HT1080 (cell line): ENCODE results near the gene CASP10. TPM values are rescaled to one million over a fixed set of nuclear protein-coding genes. Genes with fewer than 3 reads are reported as not detected.

ENCODE experiments used
- DNase-seq: peaks from one replicate; pipeline ENCODE4 v3.0.0-alpha.2; 2015; ENCODE audit warnings: low read depth
- total RNA-seq: library from RNA; depleted of rRNA; stranded (reverse); fragments of >200 nt; shearing (Covaris generic); gene quantifications from 2 replicates; pipeline ENCODE4 v1.2.3, GENCODE V29; 2014

CASP10 gene
- total RNA-seq, 1 experiment from 2014 or later: 1.5 TPM

DNA sequence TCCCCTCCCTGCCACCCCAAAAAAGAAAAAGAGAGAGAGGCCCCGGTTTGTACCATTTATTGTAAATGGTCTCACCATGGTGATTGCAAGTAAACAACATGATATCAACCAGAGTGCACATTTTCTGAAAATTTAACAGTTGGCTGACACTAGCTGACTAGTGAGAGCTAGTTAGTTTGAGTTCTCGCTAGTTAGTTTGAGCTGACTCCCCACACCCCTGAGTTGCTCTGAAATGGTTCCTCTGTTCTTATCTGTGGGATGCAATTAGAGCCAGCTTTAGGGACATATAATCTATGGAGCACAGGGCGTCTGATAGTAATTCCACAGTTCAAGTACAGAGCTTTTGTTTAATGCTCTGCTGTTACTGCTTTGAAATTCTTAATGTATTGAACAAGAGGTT, 13.1 kb downstream of the CASP10 start:
- DNase-seq: no peak

DNA sequence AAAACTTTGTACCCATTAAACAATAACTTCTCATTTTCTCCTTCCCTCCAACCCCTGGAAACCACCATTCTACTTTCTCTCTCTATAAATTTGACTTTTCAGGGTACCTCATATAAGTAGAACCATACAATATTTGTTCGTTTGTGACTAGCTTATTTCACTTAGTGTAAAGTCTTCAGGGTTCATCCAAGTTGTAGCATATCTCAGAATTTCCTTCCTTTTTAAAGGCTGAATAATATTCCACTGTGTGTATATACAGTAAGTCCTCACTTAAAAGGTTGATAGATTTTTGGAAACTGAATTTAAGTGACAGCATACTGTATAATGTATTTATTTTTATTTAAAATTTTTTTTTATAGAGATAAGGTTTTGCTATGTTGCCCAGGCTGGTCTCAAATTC, 13.9 kb downstream of the CASP10 start:
- DNase-seq: no peak

- no peak for DNase-seq
Observed at GRCh38 chr2:201197781-201198180, 14.8 kb downstream of the CASP10 start.

DNA sequence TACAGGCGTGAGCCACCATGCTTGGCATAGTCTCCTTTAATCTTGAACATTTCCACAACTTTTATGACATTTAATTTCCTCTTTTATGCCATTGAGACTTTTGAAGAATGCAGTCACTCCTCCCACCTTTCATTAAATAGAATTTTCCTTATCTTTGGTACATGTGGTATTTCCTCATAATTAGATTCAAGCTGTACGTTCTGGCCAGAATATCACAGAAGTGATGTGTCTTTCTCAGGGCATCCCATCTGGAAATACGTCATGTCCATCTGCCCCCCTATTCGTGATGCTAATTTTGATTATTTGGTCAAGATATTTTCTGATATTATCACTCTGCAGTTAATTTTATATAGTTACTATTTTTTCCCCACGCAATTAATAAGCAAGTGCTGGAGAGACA, 16.9 kb downstream of the CASP10 start:
- no peak for DNase-seq

DNA sequence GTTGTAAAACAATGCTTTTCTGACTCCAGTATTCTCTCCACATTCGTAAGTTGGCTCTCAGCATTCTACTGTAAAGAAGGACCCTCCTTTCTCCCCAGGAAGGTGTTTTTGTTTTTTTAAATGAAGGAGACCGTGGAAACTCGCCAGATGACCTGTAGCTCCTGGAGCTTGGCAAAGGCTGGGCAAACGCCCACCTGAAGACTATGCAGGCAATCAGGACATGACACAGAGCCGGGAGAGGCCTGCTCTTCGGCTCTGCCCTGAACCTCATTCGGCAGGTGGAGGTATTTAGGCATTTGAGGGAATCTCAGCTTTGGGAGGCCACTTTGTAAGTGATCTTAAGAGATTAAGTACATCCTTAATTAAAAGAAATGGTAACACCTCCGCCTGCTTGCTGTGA, 17.4 kb downstream of the CASP10 start:
- DNase-seq: no peak

DNA sequence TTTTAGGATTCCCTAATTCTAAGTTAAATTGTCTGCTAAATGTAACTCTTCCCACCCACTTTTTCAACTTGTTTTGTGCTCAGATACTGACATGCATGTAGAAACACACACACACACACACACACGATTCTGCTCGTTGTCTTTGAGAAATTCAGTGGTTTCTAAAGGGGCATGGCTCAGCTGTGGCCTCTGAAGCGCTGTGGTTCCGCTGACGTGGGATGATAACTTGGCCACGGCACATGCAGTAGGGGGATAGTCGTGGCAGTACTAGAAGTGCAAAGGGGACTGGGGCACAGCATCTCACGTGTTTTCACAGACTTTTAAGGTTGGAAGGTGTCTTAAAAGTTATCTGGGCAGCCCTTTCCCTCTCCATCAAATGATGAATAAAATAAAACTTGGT, 18.4 kb downstream of the CASP10 start:
- no peak for DNase-seq

DNA sequence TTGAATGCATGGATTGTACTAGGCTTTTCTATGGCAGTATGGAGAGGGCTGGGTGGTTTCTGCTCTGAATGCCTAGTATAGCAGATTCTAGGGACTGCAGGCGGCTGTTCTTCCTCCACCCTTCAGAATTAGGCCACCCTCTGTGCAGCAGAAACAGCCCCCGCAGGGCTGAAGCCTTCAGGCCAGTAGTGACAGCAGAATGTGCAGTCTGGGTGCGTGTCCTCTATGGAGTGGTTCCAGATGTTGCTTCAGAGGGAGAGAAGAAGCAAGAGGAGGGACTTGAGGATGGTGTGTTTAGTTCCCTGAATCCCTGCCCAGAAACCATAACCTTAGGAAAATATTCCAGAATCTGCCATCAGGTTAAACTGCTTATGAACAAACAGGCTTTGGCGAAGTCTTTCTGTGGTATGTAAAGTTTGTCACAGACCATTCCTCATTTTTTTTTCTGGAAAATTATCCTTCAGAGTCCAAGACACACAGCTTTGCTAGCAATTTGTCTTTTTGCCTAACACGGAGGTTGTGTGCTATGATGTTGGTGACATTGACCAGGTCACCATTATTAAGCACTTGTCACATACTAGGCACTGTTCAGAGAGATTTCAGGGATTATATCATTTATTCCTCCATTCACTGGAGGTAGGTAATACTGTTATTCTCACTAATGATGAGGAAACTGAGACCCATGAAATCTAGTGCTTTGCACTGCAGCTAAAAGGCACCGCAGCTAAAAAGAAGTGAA, 21.1 kb downstream of the CASP10 start:
- no peak for DNase-seq

- DNase-seq: no peak
Observed at GRCh38 chr2:201204655-201205514, 21.9 kb downstream of the CASP10 start.

- DNase-seq: no peak
Observed at GRCh38 chr2:201205515-201205849, 22.5 kb downstream of the CASP10 start.

- no peak for DNase-seq
Observed at GRCh38 chr2:201208563-201209252, 25.8 kb downstream of the CASP10 start.

- DNase-seq: no peak
Observed at GRCh38 chr2:201215963-201216362, 33.0 kb downstream of the CASP10 start.

DNA sequence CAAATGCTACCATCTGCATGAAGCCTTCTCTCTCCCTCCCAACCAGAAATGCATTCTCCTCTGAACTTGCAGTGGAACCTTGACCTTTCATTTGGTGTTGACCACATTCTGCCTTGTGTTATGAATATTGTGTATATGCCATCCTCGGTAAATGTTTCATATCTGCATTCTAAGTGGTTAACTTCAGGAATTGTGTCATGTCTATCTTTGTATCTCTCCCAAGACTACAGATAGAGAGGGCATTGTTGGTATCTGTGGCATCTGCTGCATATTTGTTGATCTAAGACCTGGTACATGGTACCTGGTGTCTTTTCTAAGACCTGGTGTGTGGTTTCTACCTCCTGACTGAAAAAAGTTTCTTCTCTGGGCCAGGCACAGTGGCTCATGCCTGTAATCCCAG, 34.0 kb downstream of the CASP10 start:
- no peak for DNase-seq

GRCh38 chr2:201218780-201219179, 35.8 kb downstream of the CASP10 start:
- DNase-seq: peak; percentile 56

DNA sequence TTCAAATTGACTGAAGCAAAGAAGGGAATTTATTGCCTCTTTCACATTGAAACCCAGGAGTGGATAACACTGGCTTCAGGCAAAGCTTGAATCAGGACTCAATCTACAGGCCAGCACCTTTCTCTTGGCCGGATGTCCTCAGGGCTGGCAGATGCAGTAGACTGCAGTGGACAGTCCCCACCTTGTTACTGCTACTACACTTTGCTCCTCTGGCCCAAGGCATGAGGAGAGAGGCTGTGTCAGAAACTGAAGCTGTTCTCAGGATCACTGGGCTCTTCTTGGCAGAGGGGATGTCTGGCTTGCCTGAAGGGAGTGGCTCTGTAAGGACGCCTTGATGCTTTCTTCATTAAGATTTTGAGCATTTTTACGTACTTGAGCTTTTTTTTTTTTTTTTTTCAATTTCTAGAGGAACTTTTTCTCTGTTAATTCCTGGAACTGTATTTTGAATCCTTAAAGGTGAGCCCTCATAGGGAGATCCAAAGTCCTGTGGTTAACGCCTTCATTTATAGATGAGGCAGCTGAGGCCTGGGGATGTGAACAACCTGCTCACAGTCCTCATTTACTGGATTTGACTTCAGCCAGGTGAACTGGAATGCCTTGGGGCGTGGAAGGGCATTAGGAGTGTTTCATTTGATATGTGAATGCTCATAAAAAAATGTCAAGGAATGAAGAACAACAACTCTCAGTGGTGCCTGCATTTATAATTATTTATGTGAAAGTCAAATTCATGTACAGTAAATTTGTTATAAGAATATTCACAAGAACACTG, 36.6 kb downstream of the CASP10 start:
- no peak for DNase-seq

- no peak for DNase-seq
Observed at GRCh38 chr2:201220102-201220570, 37.2 kb downstream of the CASP10 start.

DNA sequence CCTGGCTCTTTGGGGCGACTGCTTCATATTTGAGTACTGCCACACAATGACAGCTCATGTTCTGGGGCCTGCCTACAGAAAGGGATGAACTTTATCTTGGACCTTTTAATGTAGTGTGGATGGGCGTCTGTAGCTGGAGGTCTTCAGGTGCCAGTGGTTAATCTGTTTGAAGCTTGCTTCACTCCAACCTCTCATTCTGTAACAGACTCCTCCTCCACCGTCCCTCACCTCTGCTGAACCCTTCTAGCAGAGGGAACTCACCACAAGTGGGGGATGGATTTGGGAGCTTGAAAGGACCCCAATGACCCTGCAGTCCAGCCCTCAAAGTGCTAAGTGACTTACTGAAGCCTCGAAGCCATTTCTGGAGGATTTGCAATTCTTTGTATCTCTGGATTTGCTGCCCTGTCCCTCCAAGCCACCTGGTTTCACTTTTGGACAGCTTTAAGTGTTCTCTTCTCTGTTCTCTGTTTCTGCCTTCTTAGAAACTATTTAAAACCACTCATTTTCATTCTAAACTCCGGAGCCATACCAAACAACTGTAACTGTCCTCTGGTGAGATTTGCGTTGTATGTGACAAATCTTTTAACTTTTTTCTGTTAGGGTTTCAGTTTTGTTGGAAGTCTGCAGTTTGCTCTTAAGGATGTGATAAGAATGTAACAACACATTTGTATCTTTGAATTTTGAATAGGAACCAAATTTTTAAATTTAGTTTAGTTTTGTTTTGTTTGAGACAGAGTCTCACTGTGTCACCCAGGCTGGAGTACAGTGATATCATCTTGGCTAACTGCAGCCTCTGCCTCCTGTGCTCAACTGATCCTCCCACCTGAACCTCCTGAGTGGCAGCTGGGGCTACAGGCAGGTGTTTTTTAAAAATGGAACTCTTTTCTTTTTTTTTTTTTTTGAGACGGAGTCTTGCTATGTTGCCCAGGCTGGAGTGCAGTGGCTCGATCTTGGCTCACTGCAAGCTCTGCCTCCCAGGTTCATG, 40.4 kb downstream of the CASP10 start:
- DNase-seq: no peak

GRCh38 chr2:201228271-201228911, 45.5 kb downstream of the CASP10 start:
- no peak for DNase-seq

- DNase-seq: no peak
Observed at GRCh38 chr2:201228912-201229290, 46.0 kb downstream of the CASP10 start.

- DNase-seq: peak; percentile 91
Observed at GRCh38 chr2:201231781-201232466, 49.0 kb downstream of the CASP10 start.
